SK-N-SH (cell line): ENCODE data around the gene VANGL2. TPM values are rescaled to one million over a fixed set of nuclear protein-coding genes. Genes with fewer than 3 reads are reported as not detected.

Experiments used
- CTCF ChIA-PET: fragments of 300-600, 350-600 bp; formaldehyde crosslinking; extraction: SDS; loops from one replicate; lab custom pipeline; 2021; lab: Yijun Ruan, JAX
- POLR2A ChIA-PET: fragments of 350-600 bp; sonication (Branson Sonifier 250); formaldehyde crosslinking; extraction: SDS; loops from one replicate; lab custom pipeline; 2020; ENCODE audit warnings: antibody characterized with exemption, inconsistent platforms; lab: Yijun Ruan, JAX
- DNase-seq: peaks from one replicate; pipeline ENCODE4 v3.0.0; 2012
- H2AFZ ChIP-seq: fragments of 200-600 bp; sonication (generic); 2 replicates; pipeline ENCODE4 v1.8.1; 2016; ENCODE audit warnings: antibody characterized with exemption, mild to moderate bottlenecking, low read depth
- H3F3A ChIP-seq: fragments of 200-600 bp; sonication (generic); replicated peaks from 2 replicates; pipeline ENCODE3; 2016; ENCODE audit warnings: antibody characterized with exemption, mild to moderate bottlenecking; ENCODE audit not compliant: insufficient read depth
- H3K27ac ChIP-seq, 2 experiments: fragments of 200-500 bp in 1 of 2; fragments of 200-600 bp in 1 of 2; sonication (Bioruptor generic) in 1 of 2; sonication (generic), shearing (Covaris generic) in 1 of 2; 2 replicates each; pipeline versions ENCODE4 v1.5.1 to v1.6.1; 2014 to 2016; ENCODE audit warnings: low read depth in 2 of 2, inconsistent platforms in 1 of 2, low read length in 1 of 2, mild to moderate bottlenecking in 1 of 2, mixed read lengths in 1 of 2
- H3K27me3 ChIP-seq: fragments of 200-600 bp; sonication (generic), shearing (Covaris generic); 2 replicates; pipeline ENCODE4 v1.6.1; 2016; ENCODE audit warnings: mixed run types; ENCODE audit not compliant: insufficient read depth
- H3K36me3 ChIP-seq, 2 experiments: fragments of 200-500 bp in 1 of 2; fragments of 200-600 bp in 1 of 2; sonication (Bioruptor generic) in 1 of 2; sonication (generic) in 1 of 2; replicated peaks in 1 of 2; 2 replicates each; pipeline versions ENCODE3 to v1.5.1; 2014 to 2016; ENCODE audit warnings: low read length in 1 of 2, mild to moderate bottlenecking in 1 of 2; ENCODE audit not compliant: insufficient read depth in 2 of 2, control insufficient read depth in 1 of 2
- H3K4me1 ChIP-seq, 2 experiments: fragments of 200-500 bp in 1 of 2; fragments of 200-600 bp in 1 of 2; sonication (Bioruptor generic) in 1 of 2; sonication (generic), shearing (Covaris generic) in 1 of 2; 2 replicates each; pipeline versions ENCODE4 v1.5.1 to v1.6.1; 2014 to 2016; ENCODE audit warnings: low read depth in 1 of 2, low read length in 1 of 2, mixed run types in 1 of 2; ENCODE audit not compliant: insufficient read depth in 2 of 2, control insufficient read depth in 1 of 2
- H3K4me2 ChIP-seq: fragments of 200-600 bp; sonication (generic), shearing (Covaris generic); 2 replicates; pipeline ENCODE4 v1.6.1; 2017; ENCODE audit warnings: mixed run types
- H3K4me3 ChIP-seq, 2 experiments: fragments of 200-500 bp in 1 of 2; fragments of 200-600 bp in 1 of 2; sonication (Bioruptor generic) in 1 of 2; sonication (generic), shearing (Covaris generic) in 1 of 2; 2 replicates each; pipeline versions ENCODE4 v1.5.1 to v1.8.1; 2014 to 2016; ENCODE audit warnings: low read depth in 2 of 2, inconsistent platforms in 1 of 2, low read length in 1 of 2, mild to moderate bottlenecking in 1 of 2, mixed read lengths in 1 of 2, moderate library complexity in 1 of 2
- H3K79me2 ChIP-seq: fragments of 200-600 bp; sonication (generic); 2 replicates; pipeline ENCODE4 v1.8.1; 2017; ENCODE audit warnings: mild to moderate bottlenecking; ENCODE audit not compliant: insufficient read depth
- H3K9ac ChIP-seq: fragments of 200-600 bp; sonication (generic); 2 replicates; pipeline ENCODE4 v1.6.1; 2017; ENCODE audit warnings: mixed run types
- H3K9me2 ChIP-seq: fragments of 200-600 bp; sonication (generic); 2 replicates; pipeline ENCODE4 v1.6.1; 2017; ENCODE audit warnings: mixed run types
- H3K9me3 ChIP-seq: fragments of 200-600 bp; sonication (generic); 2 replicates; pipeline ENCODE4 v1.6.1; 2017; ENCODE audit warnings: mixed run types, mild to moderate bottlenecking, moderate library complexity
- H4K20me1 ChIP-seq: fragments of 200-600 bp; sonication (generic); 2 replicates; pipeline ENCODE4 v1.6.1; 2017; ENCODE audit warnings: mild to moderate bottlenecking, mixed run types; ENCODE audit not compliant: insufficient read depth
- CTCF ChIP-seq: fragments of 200-600 bp; sonication (generic); IDR thresholded peaks from 2 replicates; pipeline ENCODE4 v1.6.1; 2017; ENCODE audit warnings: antibody characterized with exemption, mild to moderate bottlenecking, moderate library complexity
- EP300 ChIP-seq, 2 experiments: IDR thresholded peaks; 2 replicates each; pipeline versions ENCODE4 v1.4.0 to v1.6.1; 2012; ENCODE audit warnings: borderline replicate concordance in 1 of 2, low read depth in 1 of 2, low read length in 1 of 2
- FOSL2 ChIP-seq: IDR thresholded peaks from 2 replicates; pipeline ENCODE4 v1.4.0; 2012; ENCODE audit warnings: low read depth, mild to moderate bottlenecking, moderate library complexity, borderline replicate concordance
- FOXM1 ChIP-seq: IDR thresholded peaks from 2 replicates; pipeline ENCODE4 v1.4.0; 2012; ENCODE audit warnings: low read depth, mild to moderate bottlenecking
- GABPA ChIP-seq: IDR thresholded peaks from 2 replicates; pipeline ENCODE4 v1.4.0; 2012; ENCODE audit warnings: low read depth, mild to moderate bottlenecking
- GATA2 ChIP-seq: sonication (generic); formaldehyde crosslinking; IDR thresholded peaks from 2 replicates; pipeline ENCODE4 v1.5.0; 2020; ENCODE audit warnings: mild to moderate bottlenecking, missing genetic modification reagents
- JUND ChIP-seq: IDR thresholded peaks from 2 replicates; pipeline ENCODE4 v1.4.0; 2012
- POLR2AphosphoS5 ChIP-seq: IDR thresholded peaks from 2 replicates; pipeline ENCODE4 v1.6.1; 2012; ENCODE audit warnings: low read depth, low read length
- RAD21 ChIP-seq: IDR thresholded peaks from 2 replicates; pipeline ENCODE4 v1.6.1; 2012; ENCODE audit warnings: mild to moderate bottlenecking, low read length
- RCOR1 ChIP-seq: fragments of 150-350 bp; IDR thresholded peaks from 2 replicates; pipeline ENCODE4 v1.6.1; 2017; ENCODE audit warnings: antibody characterized with exemption, low read length
- REST ChIP-seq: IDR thresholded peaks from 2 replicates; pipeline ENCODE4 v1.6.1; 2012; ENCODE audit warnings: mild to moderate bottlenecking, low read depth, low read length, moderate library complexity
- TCF12 ChIP-seq: IDR thresholded peaks from 2 replicates; pipeline ENCODE4 v1.4.0; 2012
- TEAD4 ChIP-seq: IDR thresholded peaks from 2 replicates; pipeline ENCODE4 v1.4.0; 2012; ENCODE audit warnings: mild to moderate bottlenecking, borderline replicate concordance; ENCODE audit not compliant: insufficient read depth
- WGBS: methylation state at CpG from one replicate; pipeline ENCODE4 v1.1.6; 2017; ENCODE audit warnings: low lambda C conversion rate; 5-methylcytosine and 5-hydroxymethylcytosine counted together
- polyA plus RNA-seq, 3 experiments: library from polyadenylated mRNA; depleted of rRNA; stranded (reverse); fragments of >200 nt; gene quantifications; 2 replicates each; pipeline ENCODE4 v1.2.3, GENCODE V29; 2012
- TF ChIP-seq, protein P1 (sequence below): IDR thresholded peaks from 2 replicates; pipeline ENCODE4; 2012
- TF ChIP-seq, protein P2 (sequence below): fragments of 150-350 bp; IDR thresholded peaks from 2 replicates; pipeline ENCODE4 v1.6.1; 2017; ENCODE audit warnings: antibody characterized with exemption, low read length, low read depth, borderline replicate concordance
- TF ChIP-seq, protein P3 (sequence below): fragments of 150-350 bp; IDR thresholded peaks from 2 replicates; pipeline ENCODE4 v1.6.1; 2016; ENCODE audit warnings: mild to moderate bottlenecking, low read depth, low read length

The VANGL2 gene
- polyA plus RNA-seq, 1 of the 3 experiments (the other 2 are of a cell fraction) = 13.4 TPM

DNA sequence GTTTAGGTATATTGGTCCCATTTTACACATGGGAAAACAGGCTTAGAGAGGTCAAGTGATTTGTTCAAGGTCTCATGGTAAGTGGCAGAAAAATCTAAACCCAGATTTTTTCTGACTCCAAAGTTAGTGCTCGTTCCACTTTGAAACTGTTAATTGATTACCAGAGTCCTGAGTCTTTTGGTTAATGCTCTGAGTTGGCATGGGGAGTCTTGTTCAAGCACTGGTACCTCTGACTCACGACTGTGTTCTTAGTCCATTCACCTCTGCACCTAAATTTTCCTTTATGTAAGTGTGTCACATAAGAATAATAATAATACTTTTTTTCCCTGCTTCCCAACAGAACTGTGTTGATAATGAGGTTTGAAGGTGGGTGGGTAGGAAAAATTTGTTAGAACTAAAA is 59.3 kb downstream of the VANGL2 start (continued):
- no peak for TF ChIP-seq EP300 (IDR thresholded peaks at IDR 0.05; ENCODE audit: borderline replicate concordance in 1 of 2, low read depth in 1 of 2, low read length in 1 of 2)
- TF ChIP-seq RAD21 = no peak
- TF ChIP-seq GATA2 (CRISPR knock-in tag) = no peak
- TF ChIP-seq, protein P1, sequence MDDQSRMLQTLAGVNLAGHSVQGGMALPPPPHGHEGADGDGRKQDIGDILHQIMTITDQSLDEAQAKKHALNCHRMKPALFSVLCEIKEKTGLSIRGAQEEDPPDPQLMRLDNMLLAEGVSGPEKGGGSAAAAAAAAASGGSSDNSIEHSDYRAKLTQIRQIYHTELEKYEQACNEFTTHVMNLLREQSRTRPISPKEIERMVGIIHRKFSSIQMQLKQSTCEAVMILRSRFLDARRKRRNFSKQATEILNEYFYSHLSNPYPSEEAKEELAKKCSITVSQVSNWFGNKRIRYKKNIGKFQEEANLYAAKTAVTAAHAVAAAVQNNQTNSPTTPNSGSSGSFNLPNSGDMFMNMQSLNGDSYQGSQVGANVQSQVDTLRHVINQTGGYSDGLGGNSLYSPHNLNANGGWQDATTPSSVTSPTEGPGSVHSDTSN = no peak
- TF ChIP-seq POLR2AphosphoS5 = no peak
- no peak for TF ChIP-seq TEAD4
- no peak for TF ChIP-seq FOSL2
- TF ChIP-seq, protein P2, sequence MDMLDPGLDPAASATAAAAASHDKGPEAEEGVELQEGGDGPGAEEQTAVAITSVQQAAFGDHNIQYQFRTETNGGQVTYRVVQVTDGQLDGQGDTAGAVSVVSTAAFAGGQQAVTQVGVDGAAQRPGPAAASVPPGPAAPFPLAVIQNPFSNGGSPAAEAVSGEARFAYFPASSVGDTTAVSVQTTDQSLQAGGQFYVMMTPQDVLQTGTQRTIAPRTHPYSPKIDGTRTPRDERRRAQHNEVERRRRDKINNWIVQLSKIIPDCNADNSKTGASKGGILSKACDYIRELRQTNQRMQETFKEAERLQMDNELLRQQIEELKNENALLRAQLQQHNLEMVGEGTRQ = no peak

DNA sequence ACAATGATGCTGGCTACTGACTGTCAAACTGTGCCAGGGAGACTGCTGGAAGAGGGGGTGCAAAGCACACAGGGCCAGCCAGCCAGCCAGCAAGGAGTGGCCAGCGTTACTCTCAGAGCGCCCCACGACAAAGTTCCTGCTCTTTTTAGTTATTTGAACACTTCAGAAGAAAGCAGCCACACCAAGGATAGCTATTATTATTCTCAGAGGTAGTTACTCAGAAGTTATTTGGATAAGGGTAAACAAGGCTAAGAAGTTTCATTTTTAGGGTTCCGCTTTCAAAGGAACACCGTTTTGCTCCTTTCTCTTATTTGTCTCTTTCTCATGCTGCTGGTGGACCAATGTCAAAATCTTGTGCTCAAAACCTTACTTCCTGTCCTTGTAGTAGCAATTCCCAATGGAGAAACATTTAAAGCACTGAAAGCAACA is 59.9 kb downstream of the VANGL2 start:
- Histone ChIP-seq H3F3A (no peaks in the 10 kb centered on the region), H3K9me2 (no peaks in the 10 kb centered on the region), H3K9ac (no peak overlapping the region), H3K4me3 (no peak overlapping the region), H3K36me3 (no peaks in the 10 kb centered on the region), H4K20me1 (no peaks in the 10 kb centered on the region), H3K4me2 (no peak overlapping the region), H3K9me3 (no peaks in the 10 kb centered on the region), H3K27ac (no peak overlapping the region), H3K27me3 (no peaks in the 10 kb centered on the region; the same call in 1 of the 2 replicates), H2AFZ (no peak overlapping the region), H3K4me1 (no peaks in the 10 kb centered on the region), H3K79me2 (no peaks in the 10 kb centered on the region)
- TF ChIP-seq GABPA (no peak), REST (no peak), JUND (no peak), RCOR1 (no peak), CTCF (no peak), POLR2AphosphoS5 (no peak), TCF12 (no peak), FOXM1 (no peak)
- TF ChIP-seq, protein P3, sequence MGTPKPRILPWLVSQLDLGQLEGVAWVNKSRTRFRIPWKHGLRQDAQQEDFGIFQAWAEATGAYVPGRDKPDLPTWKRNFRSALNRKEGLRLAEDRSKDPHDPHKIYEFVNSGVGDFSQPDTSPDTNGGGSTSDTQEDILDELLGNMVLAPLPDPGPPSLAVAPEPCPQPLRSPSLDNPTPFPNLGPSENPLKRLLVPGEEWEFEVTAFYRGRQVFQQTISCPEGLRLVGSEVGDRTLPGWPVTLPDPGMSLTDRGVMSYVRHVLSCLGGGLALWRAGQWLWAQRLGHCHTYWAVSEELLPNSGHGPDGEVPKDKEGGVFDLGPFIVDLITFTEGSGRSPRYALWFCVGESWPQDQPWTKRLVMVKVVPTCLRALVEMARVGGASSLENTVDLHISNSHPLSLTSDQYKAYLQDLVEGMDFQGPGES = no peak
- TF ChIP-seq, protein P1 = no peak
- POLR2A ChIA-PET = no interaction called here
- 20% methylated on average over 5 of the region's 5 CpGs for WGBS
- CTCF ChIA-PET = no interaction called here
- DNase-seq = no peak
